OCI-M2 (cell line): ENCODE measurements around the gene AAK1.
"Not testable (repeated sequence)": the region's sequence is repeated elsewhere in the genome, so short reads cannot be mapped to it uniquely, and the experiment has no call there.

Source experiments
- DNase-seq: peaks from one replicate; lab custom pipeline; 2025; ENCODE audit not compliant: unreplicated experiment; lab: John Stamatoyannopoulos, UW

The AAK1 gene

DNA sequence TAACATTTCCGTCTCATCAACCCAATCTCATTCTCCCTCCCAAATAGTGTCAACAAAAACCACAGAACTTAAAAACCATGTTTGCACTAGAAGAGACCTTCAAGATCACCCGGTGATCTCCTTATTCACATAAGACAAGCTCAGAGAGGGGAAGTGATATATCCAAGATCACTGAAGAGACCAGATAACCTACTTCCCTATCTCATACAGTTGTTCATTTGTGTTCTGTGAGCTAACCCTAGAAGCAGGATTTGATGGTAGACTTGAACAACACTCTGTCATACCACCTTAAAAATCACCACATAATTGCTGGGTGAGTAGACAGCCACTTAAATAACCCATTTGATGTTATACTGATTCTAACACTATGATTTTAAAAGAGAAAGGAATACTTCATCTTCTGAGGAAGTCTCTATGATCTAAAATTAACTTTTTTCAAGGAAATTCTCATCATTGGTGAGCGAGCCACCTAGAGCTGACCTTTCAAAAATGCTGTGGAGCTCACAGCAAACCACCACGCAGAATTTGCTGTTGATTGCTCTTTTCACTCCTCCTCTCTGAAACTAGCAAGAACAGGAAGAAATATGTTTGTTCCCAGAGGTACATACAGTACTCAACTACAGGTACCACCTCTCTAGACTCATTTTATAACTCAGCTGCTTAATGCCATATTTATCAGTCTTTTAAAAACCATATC lies 15.1 kb downstream of the AAK1 start:
- no peak for DNase-seq

DNA sequence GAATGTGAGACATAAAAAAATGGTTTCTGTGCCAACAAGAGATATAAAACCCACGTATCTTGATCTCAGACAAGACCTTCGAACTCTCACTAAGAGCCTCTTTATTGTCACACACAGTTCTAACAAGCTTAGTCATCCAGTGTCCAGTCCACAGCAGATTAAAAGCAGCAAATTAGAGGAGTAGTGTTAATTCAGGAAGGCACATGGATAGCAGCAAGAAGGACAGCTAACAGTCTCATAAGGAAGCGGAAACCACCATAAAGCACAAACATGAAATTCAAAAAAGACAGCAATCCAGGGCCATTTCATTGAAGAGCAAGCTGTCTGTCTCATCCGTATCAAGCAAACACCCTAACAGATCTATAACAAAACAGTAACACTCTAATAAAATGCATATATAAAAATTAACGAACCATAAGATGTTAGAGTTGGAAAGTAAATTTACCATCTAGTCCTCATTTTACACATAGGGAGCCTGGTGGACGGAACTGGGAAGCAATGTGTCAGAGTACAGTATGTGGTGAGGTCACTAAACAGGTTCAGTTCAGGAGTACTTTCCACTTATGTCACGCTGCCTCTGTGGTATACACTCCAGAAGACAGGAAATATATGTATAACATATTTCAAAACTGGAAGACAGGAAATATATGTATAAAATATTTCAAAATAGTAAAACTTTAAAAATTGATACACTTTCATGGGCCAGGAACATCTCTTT lies 18.3 kb downstream of the AAK1 start:
- no peak for DNase-seq

- DNase-seq: no peak
Measured at GRCh38 chr2:69624611-69625010, 18.9 kb downstream of the AAK1 start.

GRCh38 chr2:69624131-69624530 lies 19.4 kb downstream of the AAK1 start:
- DNase-seq: no peak

DNA sequence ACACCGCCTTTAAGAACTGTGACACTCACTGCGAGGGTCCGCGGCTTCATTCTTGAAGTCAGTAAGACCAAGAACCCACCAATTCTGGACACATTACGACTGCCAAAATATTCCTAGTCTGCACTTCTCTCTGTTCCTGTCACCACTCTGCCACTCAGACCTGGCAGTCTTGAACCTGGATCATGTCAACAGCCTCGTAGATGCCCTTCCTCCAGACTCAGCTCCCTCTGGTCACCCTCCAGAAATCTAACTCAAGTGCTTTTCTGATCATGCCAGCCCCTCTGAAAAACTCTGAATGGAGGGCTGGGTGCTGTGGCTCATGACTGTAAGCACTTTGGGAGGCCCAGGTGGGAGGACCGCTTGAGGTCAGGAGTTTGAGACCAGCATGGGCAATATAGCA lies 20.3 kb downstream of the AAK1 start:
- no peak for DNase-seq

DNA sequence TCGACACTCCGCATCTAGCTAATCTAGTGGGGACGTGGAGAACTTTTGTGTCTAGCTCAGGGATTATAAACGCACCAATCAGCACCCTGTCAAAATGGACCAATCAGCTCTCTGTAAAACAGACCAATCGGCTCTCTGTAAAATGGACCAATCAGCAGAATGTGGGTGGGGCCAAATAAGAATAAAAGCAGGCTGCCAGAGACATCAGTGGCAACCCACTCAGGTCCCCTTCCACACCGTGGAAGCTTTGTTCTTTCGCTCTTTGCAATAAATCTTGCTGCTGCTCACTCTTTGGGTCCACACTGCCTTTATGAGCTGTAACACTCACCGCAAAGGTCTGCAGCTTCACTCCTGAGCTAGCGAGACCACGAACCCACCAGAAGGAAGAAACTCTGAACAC lies 20.7 kb downstream of the AAK1 start:
- DNase-seq: not testable (repeated sequence)

GRCh38 chr2:69622017-69622540 lies 21.5 kb downstream of the AAK1 start:
- DNase-seq: not testable (repeated sequence)

- no peak for DNase-seq
Measured at GRCh38 chr2:69621440-69621839, 22.1 kb downstream of the AAK1 start.

DNA sequence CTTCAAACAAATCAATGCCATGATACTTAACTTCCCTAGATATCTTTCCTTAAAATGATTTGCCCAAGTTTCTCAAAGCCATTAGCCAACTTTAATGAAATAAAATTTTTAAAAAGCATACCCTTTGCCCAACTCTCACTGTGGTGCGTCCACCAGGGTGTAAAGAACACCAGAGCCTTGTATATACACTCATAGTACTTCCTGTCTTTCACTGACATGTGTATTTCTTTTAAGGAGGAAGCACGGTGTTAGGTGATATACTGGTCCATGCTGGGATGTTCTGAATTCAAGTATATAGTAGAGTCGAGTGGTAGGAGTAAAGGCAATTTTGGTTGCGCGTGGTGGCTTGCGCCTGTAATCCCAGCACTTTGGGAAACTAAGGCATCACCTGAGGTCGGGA lies 22.7 kb downstream of the AAK1 start:
- DNase-seq: no peak

DNA sequence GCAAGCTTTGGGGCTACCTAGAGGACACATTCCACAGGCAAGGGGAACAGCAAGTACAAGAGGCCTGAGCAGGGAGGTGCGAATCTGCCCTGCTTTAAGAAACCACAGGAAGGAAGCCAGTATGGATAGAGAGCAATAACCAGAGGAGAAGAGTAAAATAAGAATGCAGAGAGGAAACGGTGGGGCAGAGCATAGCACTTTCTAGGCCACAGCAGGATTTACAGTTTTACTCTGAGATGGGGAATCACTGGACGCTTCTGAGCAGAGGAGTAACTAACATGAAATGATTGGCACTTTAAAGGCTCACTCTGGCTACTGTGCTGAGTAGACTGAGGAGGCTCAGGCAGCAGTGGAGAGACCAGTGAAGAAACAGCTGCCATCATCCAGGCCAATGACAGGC lies 23.8 kb downstream of the AAK1 start:
- no peak for DNase-seq

GRCh38 chr2:69618362-69618761 lies 25.2 kb downstream of the AAK1 start:
- DNase-seq: no peak

- DNase-seq: no peak
Measured at GRCh38 chr2:69617744-69618143, 25.8 kb downstream of the AAK1 start.

GRCh38 chr2:69616755-69617154 lies 26.8 kb downstream of the AAK1 start:
- DNase-seq: no peak

GRCh38 chr2:69615969-69616368 lies 27.6 kb downstream of the AAK1 start:
- no peak for DNase-seq

DNA sequence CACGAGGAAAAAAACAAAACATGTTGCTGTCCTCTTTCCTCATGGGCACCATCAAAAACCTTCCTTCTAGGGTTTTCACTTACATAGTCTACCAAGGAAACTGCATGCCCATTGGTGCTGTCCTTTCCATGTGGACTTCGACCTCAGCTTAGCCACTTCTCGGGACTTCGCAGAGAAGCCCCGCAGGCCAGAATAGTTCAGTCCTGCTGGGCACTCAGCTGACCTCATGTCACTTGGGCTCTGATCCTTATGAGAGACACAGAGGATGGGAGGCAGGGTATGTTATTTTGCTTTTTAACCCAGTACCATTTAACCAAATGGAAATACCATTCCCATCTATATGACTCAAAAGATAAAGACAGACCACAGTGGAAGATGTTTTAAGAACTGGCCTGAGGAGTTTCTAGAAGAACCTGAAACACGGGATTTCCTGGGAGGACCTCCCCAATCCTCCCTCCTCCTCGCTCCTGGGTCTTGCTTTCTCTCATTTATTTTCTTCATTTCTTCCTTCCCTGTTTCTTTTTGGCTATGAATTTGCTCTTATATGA lies 28.4 kb downstream of the AAK1 start:
- no peak for DNase-seq

GRCh38 chr2:69612707-69613106 lies 30.8 kb downstream of the AAK1 start:
- DNase-seq: no peak

DNA sequence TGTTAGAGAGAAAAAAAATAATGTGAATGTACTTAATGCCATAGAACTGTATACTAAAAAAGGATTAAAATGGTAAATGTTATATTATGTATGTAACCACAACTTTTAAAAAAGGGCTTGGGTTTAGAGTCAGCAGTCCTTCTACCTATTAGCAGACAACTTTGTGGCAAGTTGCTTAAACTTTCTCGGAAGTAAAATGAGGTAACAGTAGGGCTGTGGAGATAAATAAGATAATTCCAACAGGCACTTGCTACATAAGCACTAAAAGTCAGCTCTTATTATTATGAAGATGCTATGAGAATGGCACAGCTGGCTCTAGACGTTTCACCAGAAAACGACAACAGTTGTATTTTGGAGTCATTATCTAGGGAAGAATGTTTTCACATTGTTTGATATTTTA lies 31.3 kb downstream of the AAK1 start:
- DNase-seq: no peak

DNA sequence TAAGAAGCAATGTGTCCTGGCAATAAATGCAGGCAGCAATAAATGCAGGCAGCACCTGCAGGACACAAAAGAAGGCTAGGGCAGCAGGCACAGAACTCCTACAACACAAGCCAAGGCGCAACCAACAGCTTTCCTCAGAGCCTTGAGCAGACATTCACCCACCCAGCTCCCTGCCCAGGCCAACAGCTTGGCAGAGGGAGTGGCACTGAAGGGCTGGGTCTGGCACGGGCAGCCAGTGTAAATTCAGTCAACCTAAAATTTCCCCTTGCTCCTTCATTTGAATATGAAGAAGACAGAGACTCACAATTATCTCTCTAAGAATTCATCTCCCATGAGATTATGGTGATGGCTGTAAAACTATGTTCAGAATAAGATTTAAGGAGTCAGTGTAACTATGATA lies 35.4 kb downstream of the AAK1 start:
- DNase-seq: no peak

GRCh38 chr2:69606771-69607170 lies 36.8 kb downstream of the AAK1 start:
- DNase-seq: not testable (repeated sequence)

DNA sequence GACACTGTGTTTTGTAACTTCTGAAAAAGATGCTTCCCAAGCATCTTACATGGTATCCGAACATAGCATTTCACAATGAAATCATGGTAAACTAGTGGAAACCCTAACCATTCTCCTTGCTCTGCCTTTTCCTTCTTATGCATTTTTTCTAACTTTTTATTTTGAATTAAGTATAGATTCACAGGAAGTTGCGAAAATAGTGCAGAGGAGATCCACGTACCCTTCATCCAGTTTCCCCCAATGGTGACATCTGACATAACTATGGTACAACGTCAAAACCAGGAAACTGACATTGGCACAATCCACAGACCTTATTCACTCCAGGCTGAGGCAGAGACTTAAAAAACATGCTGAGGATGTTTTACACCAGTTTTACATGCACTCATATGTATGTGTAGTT lies 38.3 kb downstream of the AAK1 start:
- DNase-seq: no peak

DNA sequence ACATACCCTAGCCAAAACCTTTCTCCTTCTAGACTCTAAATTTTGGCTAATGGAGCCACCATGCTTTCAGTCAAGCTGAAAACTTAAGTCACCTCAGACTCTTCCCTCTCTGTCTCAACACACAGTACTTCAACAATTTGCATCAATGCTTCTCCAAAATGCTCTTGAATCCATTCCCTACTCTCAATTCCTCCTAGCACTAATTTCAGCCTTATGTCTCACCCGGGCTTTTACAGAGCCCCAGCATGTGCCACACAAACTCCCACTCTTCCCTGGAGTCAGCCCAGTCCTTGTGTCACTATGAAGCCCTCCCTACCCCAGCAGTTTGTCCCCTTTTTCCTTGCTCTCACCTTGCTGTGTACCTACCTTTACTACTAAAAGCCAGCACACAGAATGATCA lies 38.7 kb downstream of the AAK1 start:
- no peak for DNase-seq

GRCh38 chr2:69604026-69604678 lies 39.4 kb downstream of the AAK1 start:
- no peak for DNase-seq
